Endothelial cell of umbilical vein (primary cell): ENCODE data around the gene OR2T1. TPM values are rescaled to one million over a fixed set of nuclear protein-coding genes. Genes with fewer than 3 reads are reported as not detected.
"Not testable (repeated sequence)": the region's sequence is repeated elsewhere in the genome, so short reads cannot be mapped to it uniquely, and the experiment has no call there.

Experiments
- BruUV-seq: library from RNA; stranded (reverse); fragments of 400-500 nt; replicated peaks from 2 replicates; lab custom pipeline; 2021; lab: Mats Ljungman, UMichigan
- CTCF ChIA-PET: fragments of 300-600, 350-600 bp; sonication (Branson Sonifier 250); formaldehyde crosslinking; loops from one replicate; lab custom pipeline; 2021; ENCODE audit warnings: antibody characterized with exemption, inconsistent platforms; lab: Charles Lee
- POLR2A ChIA-PET: fragments of 300-600, 350-600 bp; sonication (Branson Sonifier 250); formaldehyde crosslinking; loops from one replicate; lab custom pipeline; 2021; ENCODE audit warnings: antibody characterized with exemption, inconsistent platforms; lab: Charles Lee
- DNase-seq: peaks from one replicate; pipeline ENCODE4 v3.0.0-alpha.2; 2011; ENCODE audit warnings: low read depth, low spot score
- FAIRE-seq: peaks from 2 replicates; lab custom pipeline; 2011; peaks lifted over from hg19 to GRCh38; lab: Jason Lieb, UNC
- H2AFZ ChIP-seq: 2 replicates; pipeline ENCODE4 v1.6.0; 2012; ENCODE audit warnings: low read depth, low read length, control low read depth, inconsistent platforms
- H3K27ac ChIP-seq: 2 replicates; pipeline ENCODE4 v1.5.1; 2011; ENCODE audit warnings: low read depth, mild to moderate bottlenecking, control low read depth, low read length, moderate library complexity; ENCODE audit not compliant: insufficient read depth
- H3K27me3 ChIP-seq, 2 experiments: 2 replicates each; pipeline versions ENCODE4 v1.6.0 to v1.6.1; 2011; ENCODE audit warnings: low read length in 2 of 2, mixed read lengths in 1 of 2; ENCODE audit not compliant: control insufficient read depth in 2 of 2, insufficient read depth in 2 of 2
- H3K36me3 ChIP-seq, 2 experiments: 2 replicates in 1 of 2; 3 replicates in 1 of 2; pipeline ENCODE4 v1.5.1; 2011; ENCODE audit warnings: low read length in 2 of 2, mild to moderate bottlenecking in 1 of 2, moderate library complexity in 1 of 2; ENCODE audit not compliant: control insufficient read depth in 2 of 2, insufficient read depth in 2 of 2; ENCODE audit errors: extremely low read depth in 1 of 2
- H3K4me1 ChIP-seq: 3 replicates; pipeline ENCODE4 v1.5.1; 2011; ENCODE audit warnings: mild to moderate bottlenecking, low read length; ENCODE audit not compliant: control insufficient read depth, insufficient read depth; ENCODE audit errors: extremely low read depth
- H3K4me2 ChIP-seq: 2 replicates; pipeline ENCODE4 v1.6.1; 2011; ENCODE audit warnings: low read length, control low read depth, mixed read lengths; ENCODE audit not compliant: insufficient read depth
- H3K4me3 ChIP-seq, 3 experiments: fragments of 200-600 bp in 1 of 3; sonication (generic), shearing (Covaris generic) in 1 of 3; replicated peaks in 1 of 3; 2 replicates each; pipeline ENCODE4 v1.5.1; 2011 to 2016; ENCODE audit warnings: control low read depth in 3 of 3, low read length in 3 of 3, mild to moderate bottlenecking in 2 of 3, inconsistent platforms in 1 of 3, low read depth in 1 of 3, moderate library complexity in 1 of 3; ENCODE audit not compliant: insufficient read depth in 1 of 3
- H3K79me2 ChIP-seq: 2 replicates; pipeline ENCODE4 v1.6.0; 2012; ENCODE audit warnings: low read length, inconsistent platforms; ENCODE audit not compliant: control insufficient read depth, insufficient read depth
- H3K9ac ChIP-seq: replicated peaks from 2 replicates; pipeline ENCODE3; 2011; ENCODE audit warnings: low read length, control low read depth; ENCODE audit not compliant: insufficient read depth; ENCODE audit errors: extremely low read depth
- H3K9me1 ChIP-seq: replicated peaks from 3 replicates; pipeline ENCODE4 v1.6.0; 2011; ENCODE audit warnings: mild to moderate bottlenecking, low read length; ENCODE audit not compliant: control insufficient read depth, insufficient read depth; ENCODE audit errors: extremely low read depth
- H3K9me3 ChIP-seq: replicated peaks from 2 replicates; pipeline ENCODE4 v1.5.1; 2012; ENCODE audit warnings: low read length, inconsistent platforms; ENCODE audit not compliant: control insufficient read depth, insufficient read depth
- H4K20me1 ChIP-seq: replicated peaks from 2 replicates; pipeline ENCODE3; 2011; ENCODE audit warnings: mild to moderate bottlenecking, low read length; ENCODE audit not compliant: control insufficient read depth, insufficient read depth; ENCODE audit errors: extremely low read depth
- dilution Hi-C: fragments of 300-500 bp; cut with MboI; formaldehyde crosslinking; loops from one replicate; pipeline ENCODE4 v1.15.0; 2019; ENCODE audit warnings: low sequenced_read_pairs; ENCODE audit not compliant: extremely low pct_ligation_motif_present
- intact Hi-C: fragments of 100-400 bp; cut with micrococcal nuclease; formaldehyde crosslinking; loops from one replicate; pipeline ENCODE4 v1.10.0; 2022
- polyA plus RNA-seq, 4 experiments: library from polyadenylated mRNA; depleted of rRNA in 3 of 4; stranded (reverse) in 3 of 4; unstranded in 1 of 4; fragments of >200 nt; gene quantifications; 2 replicates each; pipeline versions ENCODE4 v1.2.1 to v1.2.3, GENCODE V29; 2011 to 2012; ENCODE audit warnings: missing spikeins in 1 of 4
- total RNA-seq: library from RNA; stranded (reverse); gene quantifications from 2 replicates; pipeline ENCODE4 v1.2.3, GENCODE V29; 2021

Gene OR2T1
- total and polyA plus RNA-seq, 2 donors (not counting 3 experiments of a cell fraction or from before 2014, with no cell fraction given): not detected

DNA sequence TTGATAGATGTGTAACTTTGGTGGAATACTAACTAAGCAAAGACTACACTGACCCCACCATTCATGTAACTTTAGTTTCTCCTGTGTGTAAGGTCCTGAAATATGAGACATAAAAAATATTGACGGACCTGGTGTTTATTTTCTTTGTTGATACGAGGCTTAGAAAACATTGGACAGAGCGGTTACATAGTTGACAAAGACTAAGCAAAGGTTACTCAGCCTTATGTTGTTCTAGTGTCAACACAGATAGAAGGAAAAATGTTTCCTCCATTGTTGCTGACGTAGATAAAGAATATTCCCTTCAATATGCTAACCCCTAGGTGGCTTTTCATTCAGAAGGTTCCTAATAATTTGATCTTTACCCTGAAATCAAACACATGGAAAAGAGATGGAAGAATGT lies 52.2 kb downstream of the OR2T1 start:
- H3K27me3 ChIP-seq, H4K20me1 ChIP-seq, dilution Hi-C loops, BruUV-seq, H2AFZ ChIP-seq, H3K4me3 ChIP-seq, FAIRE-seq, H3K36me3 ChIP-seq, H3K4me1 ChIP-seq, H3K4me2 ChIP-seq, intact Hi-C loops, H3K27ac ChIP-seq, H3K79me2 ChIP-seq, H3K9me3 ChIP-seq, CTCF ChIA-PET, DNase-seq, H3K9me1 ChIP-seq, H3K9ac ChIP-seq, POLR2A ChIA-PET: not testable (repeated sequence)

DNA sequence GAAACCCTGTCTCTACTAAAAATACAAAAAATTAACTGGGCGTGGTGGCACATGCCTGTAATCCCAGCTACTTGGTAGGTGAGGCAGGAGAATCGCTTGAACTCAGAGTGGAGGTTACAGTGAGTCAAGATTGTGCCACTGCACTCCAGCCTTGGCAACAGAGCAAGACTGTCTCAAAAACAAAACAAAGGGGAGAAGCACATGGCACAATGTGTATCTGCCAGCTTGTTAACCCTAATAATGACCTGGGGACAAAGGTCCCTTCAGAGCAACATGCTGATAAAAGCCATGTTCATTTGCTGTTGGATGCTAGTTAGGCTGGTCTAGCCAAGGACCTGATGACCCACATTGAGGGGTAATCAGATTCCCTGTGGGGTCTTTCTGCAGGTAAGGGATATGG lies 53.8 kb downstream of the OR2T1 start:
- H4K20me1 ChIP-seq, BruUV-seq, H3K79me2 ChIP-seq, H3K9me3 ChIP-seq, H3K27me3 ChIP-seq, intact Hi-C loops, DNase-seq, H3K9ac ChIP-seq, POLR2A ChIA-PET, H3K4me2 ChIP-seq, dilution Hi-C loops, CTCF ChIA-PET, H2AFZ ChIP-seq, H3K36me3 ChIP-seq, H3K27ac ChIP-seq, H3K4me1 ChIP-seq, H3K9me1 ChIP-seq, H3K4me3 ChIP-seq, FAIRE-seq: not testable (repeated sequence)

Other genes starting within 250 kb of the OR2T1 start
- gene OR2M2, start 228.2 kb upstream of the OR2T1 start, total RNA-seq: not detected in 2 replicates
- gene OR2M2, start 228.2 kb upstream of the OR2T1 start, polyA plus RNA-seq: not detected in 2 replicates
- not detected in 2 replicates for gene OR2M3, start 205.8 kb upstream of the OR2T1 start, total RNA-seq
- gene OR2M3, start 205.8 kb upstream of the OR2T1 start, polyA plus RNA-seq: not detected in 2 replicates
- gene OR2M4, start 171.6 kb upstream of the OR2T1 start, total RNA-seq: not detected in 2 replicates
- not detected in 2 replicates for gene OR2M4, start 171.6 kb upstream of the OR2T1 start, polyA plus RNA-seq
- gene OR2T33, start 125.1 kb upstream of the OR2T1 start, total RNA-seq: not detected in 2 replicates
- gene OR2T33, start 125.1 kb upstream of the OR2T1 start, polyA plus RNA-seq: not detected in 2 replicates
- gene OR2T12, start 99.6 kb upstream of the OR2T1 start, total RNA-seq: not detected in 2 replicates
- not detected in 2 replicates for gene OR2T12, start 99.6 kb upstream of the OR2T1 start, polyA plus RNA-seq
- gene OR2M7, start 78.5 kb upstream of the OR2T1 start, total RNA-seq: not detected in 2 replicates
- not detected in 2 replicates for gene OR2M7, start 78.5 kb upstream of the OR2T1 start, polyA plus RNA-seq
- gene OR14C36, start 54.3 kb upstream of the OR2T1 start, total RNA-seq: not detected in 2 replicates
- not detected in 2 replicates for gene OR14C36, start 54.3 kb upstream of the OR2T1 start, polyA plus RNA-seq
- gene OR2T4, start 41.4 kb upstream of the OR2T1 start, total RNA-seq: not detected in 2 replicates
- gene OR2T4, start 41.4 kb upstream of the OR2T1 start, polyA plus RNA-seq: not detected in 2 replicates
- gene OR2T6, start 27.3 kb upstream of the OR2T1 start, total RNA-seq: not detected in 2 replicates
- not detected in 2 replicates for gene OR2T6, start 27.3 kb upstream of the OR2T1 start, polyA plus RNA-seq
- gene OR2T2, start 42.6 kb downstream of the OR2T1 start, total RNA-seq: not detected in 2 replicates
- gene OR2T2, start 42.6 kb downstream of the OR2T1 start, polyA plus RNA-seq: not detected in 2 replicates
- gene OR2T3, start 70.3 kb downstream of the OR2T1 start, total RNA-seq: not detected in 2 replicates
- not detected in 2 replicates for gene OR2T3, start 70.3 kb downstream of the OR2T1 start, polyA plus RNA-seq
- gene OR2T5, start 85.5 kb downstream of the OR2T1 start, total RNA-seq: not detected in 2 replicates
- gene OR2T5, start 85.5 kb downstream of the OR2T1 start, polyA plus RNA-seq: not detected in 2 replicates
- gene OR2G6, start 105.0 kb downstream of the OR2T1 start, total RNA-seq: not detected in 2 replicates
- not detected in 2 replicates for gene OR2G6, start 105.0 kb downstream of the OR2T1 start, polyA plus RNA-seq
- not detected in 2 replicates for gene OR2T29, start 159.7 kb downstream of the OR2T1 start, total RNA-seq
- gene OR2T29, start 159.7 kb downstream of the OR2T1 start, polyA plus RNA-seq: not detected in 2 replicates
- not detected in 2 replicates for gene OR2T34, start 171.7 kb downstream of the OR2T1 start, total RNA-seq
- not detected in 2 replicates for gene OR2T34, start 171.7 kb downstream of the OR2T1 start, polyA plus RNA-seq
- not detected in 2 replicates for gene OR2T10, start 194.7 kb downstream of the OR2T1 start, total RNA-seq
- not detected in 2 replicates for gene OR2T10, start 194.7 kb downstream of the OR2T1 start, polyA plus RNA-seq
- gene OR2T11, start 232.0 kb downstream of the OR2T1 start, total RNA-seq: not detected in 2 replicates
- not detected in 2 replicates for gene OR2T11, start 232.0 kb downstream of the OR2T1 start, polyA plus RNA-seq
- gene OR2T35, start 242.2 kb downstream of the OR2T1 start, total RNA-seq: not detected in 2 replicates
- gene OR2T35, start 242.2 kb downstream of the OR2T1 start, polyA plus RNA-seq: not detected in 2 replicates